Endothelial cell of umbilical vein (primary cell): ENCODE measurements around the gene TPPP2. TPM values are rescaled to one million over a fixed set of nuclear protein-coding genes. Genes with fewer than 3 reads are reported as not detected.

Experiments
- BruUV-seq: library from RNA; stranded (reverse); fragments of 400-500 nt; replicated peaks from 2 replicates; lab custom pipeline; 2021; lab: Mats Ljungman, UMichigan
- CTCF ChIA-PET: fragments of 300-600, 350-600 bp; sonication (Branson Sonifier 250); formaldehyde crosslinking; loops from one replicate; lab custom pipeline; 2021; ENCODE audit warnings: antibody characterized with exemption, inconsistent platforms; lab: Charles Lee
- POLR2A ChIA-PET: fragments of 300-600, 350-600 bp; sonication (Branson Sonifier 250); formaldehyde crosslinking; loops from one replicate; lab custom pipeline; 2021; ENCODE audit warnings: antibody characterized with exemption, inconsistent platforms; lab: Charles Lee
- DNase-seq: peaks from one replicate; pipeline ENCODE4 v3.0.0-alpha.2; 2011; ENCODE audit warnings: low read depth, low spot score
- FAIRE-seq: peaks from 2 replicates; lab custom pipeline; 2011; peaks lifted over from hg19 to GRCh38; lab: Jason Lieb, UNC
- H2AFZ ChIP-seq: 2 replicates; pipeline ENCODE4 v1.6.0; 2012; ENCODE audit warnings: low read depth, low read length, control low read depth, inconsistent platforms
- H3K27ac ChIP-seq: 2 replicates; pipeline ENCODE4 v1.5.1; 2011; ENCODE audit warnings: low read depth, mild to moderate bottlenecking, control low read depth, low read length, moderate library complexity; ENCODE audit not compliant: insufficient read depth
- H3K27me3 ChIP-seq, 2 experiments: 2 replicates each; pipeline versions ENCODE4 v1.6.0 to v1.6.1; 2011; ENCODE audit warnings: low read length in 2 of 2, mixed read lengths in 1 of 2; ENCODE audit not compliant: control insufficient read depth in 2 of 2, insufficient read depth in 2 of 2
- H3K36me3 ChIP-seq, 2 experiments: 2 replicates in 1 of 2; 3 replicates in 1 of 2; pipeline ENCODE4 v1.5.1; 2011; ENCODE audit warnings: low read length in 2 of 2, mild to moderate bottlenecking in 1 of 2, moderate library complexity in 1 of 2; ENCODE audit not compliant: control insufficient read depth in 2 of 2, insufficient read depth in 2 of 2; ENCODE audit errors: extremely low read depth in 1 of 2
- H3K4me1 ChIP-seq: 3 replicates; pipeline ENCODE4 v1.5.1; 2011; ENCODE audit warnings: mild to moderate bottlenecking, low read length; ENCODE audit not compliant: control insufficient read depth, insufficient read depth; ENCODE audit errors: extremely low read depth
- H3K4me2 ChIP-seq: 2 replicates; pipeline ENCODE4 v1.6.1; 2011; ENCODE audit warnings: low read length, control low read depth, mixed read lengths; ENCODE audit not compliant: insufficient read depth
- H3K4me3 ChIP-seq, 3 experiments: fragments of 200-600 bp in 1 of 3; sonication (generic), shearing (Covaris generic) in 1 of 3; replicated peaks in 1 of 3; 2 replicates each; pipeline ENCODE4 v1.5.1; 2011 to 2016; ENCODE audit warnings: control low read depth in 3 of 3, low read length in 3 of 3, mild to moderate bottlenecking in 2 of 3, inconsistent platforms in 1 of 3, low read depth in 1 of 3, moderate library complexity in 1 of 3; ENCODE audit not compliant: insufficient read depth in 1 of 3
- H3K79me2 ChIP-seq: 2 replicates; pipeline ENCODE4 v1.6.0; 2012; ENCODE audit warnings: low read length, inconsistent platforms; ENCODE audit not compliant: control insufficient read depth, insufficient read depth
- H3K9ac ChIP-seq: replicated peaks from 2 replicates; pipeline ENCODE3; 2011; ENCODE audit warnings: low read length, control low read depth; ENCODE audit not compliant: insufficient read depth; ENCODE audit errors: extremely low read depth
- H3K9me1 ChIP-seq: replicated peaks from 3 replicates; pipeline ENCODE4 v1.6.0; 2011; ENCODE audit warnings: mild to moderate bottlenecking, low read length; ENCODE audit not compliant: control insufficient read depth, insufficient read depth; ENCODE audit errors: extremely low read depth
- H3K9me3 ChIP-seq: replicated peaks from 2 replicates; pipeline ENCODE4 v1.5.1; 2012; ENCODE audit warnings: low read length, inconsistent platforms; ENCODE audit not compliant: control insufficient read depth, insufficient read depth
- H4K20me1 ChIP-seq: replicated peaks from 2 replicates; pipeline ENCODE3; 2011; ENCODE audit warnings: mild to moderate bottlenecking, low read length; ENCODE audit not compliant: control insufficient read depth, insufficient read depth; ENCODE audit errors: extremely low read depth
- EZH2 ChIP-seq: IDR thresholded peaks from 2 replicates; pipeline ENCODE4 v1.6.1; 2012; ENCODE audit warnings: borderline replicate concordance, low read depth, mild to moderate bottlenecking, moderate library complexity, low read length, inconsistent platforms; ENCODE audit not compliant: severe bottlenecking
- JUN ChIP-seq: IDR thresholded peaks from 2 replicates; pipeline ENCODE4 v1.6.1; 2011; ENCODE audit warnings: borderline replicate concordance, low read depth; ENCODE audit not compliant: insufficient read length, insufficient read depth
- MYC ChIP-seq: IDR thresholded peaks from one replicate; pipeline ENCODE4 v1.6.1; 2011; ENCODE audit warnings: mild to moderate bottlenecking, low read depth, low read length
- POLR2AphosphoS5 ChIP-seq: IDR thresholded peaks from 2 replicates; pipeline ENCODE4 v1.6.1; 2012; ENCODE audit warnings: low read depth, mild to moderate bottlenecking, control low read depth, low read length, moderate library complexity; ENCODE audit not compliant: insufficient read depth
- dilution Hi-C: fragments of 300-500 bp; cut with MboI; formaldehyde crosslinking; loops from one replicate; pipeline ENCODE4 v1.15.0; 2019; ENCODE audit warnings: low sequenced_read_pairs; ENCODE audit not compliant: extremely low pct_ligation_motif_present
- intact Hi-C: fragments of 100-400 bp; cut with micrococcal nuclease; formaldehyde crosslinking; loops from one replicate; pipeline ENCODE4 v1.10.0; 2022
- polyA plus RNA-seq, 4 experiments: library from polyadenylated mRNA; depleted of rRNA in 3 of 4; stranded (reverse) in 3 of 4; unstranded in 1 of 4; fragments of >200 nt; gene quantifications; 2 replicates each; pipeline versions ENCODE4 v1.2.1 to v1.2.3, GENCODE V29; 2011 to 2012; ENCODE audit warnings: missing spikeins in 1 of 4
- total RNA-seq: library from RNA; stranded (reverse); gene quantifications from 2 replicates; pipeline ENCODE4 v1.2.3, GENCODE V29; 2021
- TF ChIP-seq, protein P1 (sequence below), 2 donors: IDR thresholded peaks; 1 replicate in 1 of 2; 2 replicates in 1 of 2; pipeline ENCODE4 v1.5.1; 2011; ENCODE audit warnings: low read length in 2 of 2, mild to moderate bottlenecking in 2 of 2, moderate library complexity in 2 of 2, control low read depth in 1 of 2, inconsistent platforms in 1 of 2, low read depth in 1 of 2; ENCODE audit not compliant: insufficient read depth in 1 of 2; ENCODE audit errors: extremely low read depth in 1 of 2

Gene TPPP2
- total and polyA plus RNA-seq, 2 donors (not counting 3 experiments of a cell fraction or from before 2014, with no cell fraction given) = not detected

DNA sequence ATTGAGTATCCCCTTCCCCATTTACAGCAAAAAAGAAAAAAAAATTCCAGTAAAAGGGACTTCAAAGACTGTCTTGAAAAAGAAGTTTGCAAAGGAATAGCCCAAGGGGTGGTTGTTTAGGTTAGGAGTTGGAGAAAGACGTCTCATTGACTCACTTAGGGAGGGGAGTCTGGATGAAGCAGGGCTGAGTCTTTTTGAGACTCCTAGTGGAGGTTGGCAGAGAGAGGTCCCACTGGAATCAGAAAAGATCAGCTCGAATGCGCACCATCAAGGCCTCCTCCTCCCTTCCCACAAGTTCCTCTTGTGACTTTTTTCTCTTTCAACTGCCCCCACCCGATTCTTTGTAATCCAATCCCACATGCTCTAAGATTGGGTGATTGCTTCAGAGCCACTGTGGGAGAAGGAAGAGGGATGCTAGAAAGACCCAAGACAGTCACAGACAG, 42.0 kb downstream of the TPPP2 start:
- CTCF ChIA-PET = interaction anchor here (0.6 to 3.4 kb wide), 16 partner anchors 12 to 121 kb away, joined by 3 to 49 read pairs (median 6); partner anchors contain the start of gene TMEM253
- Histone ChIP-seq H3K9ac (peak overlapping the region; percentile 38), H3K79me2 (no peaks in the 10 kb centered on the region), H3K4me3 (no peak overlapping the region), H3K27me3 (peaks cover 16 to 33% of the 10 kb centered on the region in 2 experiments), H2AFZ (no peak overlapping the region), H3K4me1 (peaks cover 10% of the 10 kb centered on the region), H3K27ac (no peak overlapping the region), H3K36me3 (peaks cover 0 to 4% of the 10 kb centered on the region in 2 experiments), H3K4me2 (peak overlapping the region; percentile 24), H3K9me3 (no peaks in the 10 kb centered on the region), H4K20me1 (no peaks in the 10 kb centered on the region), H3K9me1 (no peaks in the 10 kb centered on the region)
- DNase-seq (no peak), FAIRE-seq (no peak)
- TF ChIP-seq, protein P1, sequence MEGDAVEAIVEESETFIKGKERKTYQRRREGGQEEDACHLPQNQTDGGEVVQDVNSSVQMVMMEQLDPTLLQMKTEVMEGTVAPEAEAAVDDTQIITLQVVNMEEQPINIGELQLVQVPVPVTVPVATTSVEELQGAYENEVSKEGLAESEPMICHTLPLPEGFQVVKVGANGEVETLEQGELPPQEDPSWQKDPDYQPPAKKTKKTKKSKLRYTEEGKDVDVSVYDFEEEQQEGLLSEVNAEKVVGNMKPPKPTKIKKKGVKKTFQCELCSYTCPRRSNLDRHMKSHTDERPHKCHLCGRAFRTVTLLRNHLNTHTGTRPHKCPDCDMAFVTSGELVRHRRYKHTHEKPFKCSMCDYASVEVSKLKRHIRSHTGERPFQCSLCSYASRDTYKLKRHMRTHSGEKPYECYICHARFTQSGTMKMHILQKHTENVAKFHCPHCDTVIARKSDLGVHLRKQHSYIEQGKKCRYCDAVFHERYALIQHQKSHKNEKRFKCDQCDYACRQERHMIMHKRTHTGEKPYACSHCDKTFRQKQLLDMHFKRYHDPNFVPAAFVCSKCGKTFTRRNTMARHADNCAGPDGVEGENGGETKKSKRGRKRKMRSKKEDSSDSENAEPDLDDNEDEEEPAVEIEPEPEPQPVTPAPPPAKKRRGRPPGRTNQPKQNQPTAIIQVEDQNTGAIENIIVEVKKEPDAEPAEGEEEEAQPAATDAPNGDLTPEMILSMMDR (IDR thresholded peaks at IDR 0.05; ENCODE audit: extremely low read depth in 1 of 2, insufficient read depth in 1 of 2, low read depth in 1 of 2, low read length in 2 of 2) = no peak
- TF ChIP-seq EZH2 = no peak
- TF ChIP-seq JUN = no peak
- TF ChIP-seq MYC = no peak
- TF ChIP-seq POLR2AphosphoS5 = no peak
- intact Hi-C loops = no loop called here
- POLR2A ChIA-PET = interaction anchor here (0.6 to 1.9 kb wide), 2 partner anchors 14 to 33 kb away, joined by 4 read pairs; partner anchors contain the start of gene RNASE8
- dilution Hi-C loops = no loop called here
- no TSS peak for BruUV-seq
